Coronary artery (tissue), 2 donors: ENCODE data around the gene SYNE3.

Source experiments
- DNase-seq: peaks from one replicate; pipeline ENCODE4 v3.0.0-alpha.2; 2017; ENCODE audit warnings: low spot score
- H3K27ac ChIP-seq, 2 donors: fragments of 200-600 bp; sonication (generic); one replicate each; pipeline ENCODE4 v1.5.1; 2016 to 2019
- H3K4me3 ChIP-seq: fragments of 200-600 bp; sonication (generic); 2 replicates; pipeline ENCODE4 v1.5.1; 2016; ENCODE audit warnings: mild to moderate bottlenecking, moderate library complexity
- TF ChIP-seq, protein P1 (sequence below): fragments of 200-600 bp; sonication (generic); IDR thresholded peaks from one replicate; pipeline ENCODE4 v1.5.1; 2019; ENCODE audit warnings: antibody characterized with exemption

The SYNE3 gene, protein sequence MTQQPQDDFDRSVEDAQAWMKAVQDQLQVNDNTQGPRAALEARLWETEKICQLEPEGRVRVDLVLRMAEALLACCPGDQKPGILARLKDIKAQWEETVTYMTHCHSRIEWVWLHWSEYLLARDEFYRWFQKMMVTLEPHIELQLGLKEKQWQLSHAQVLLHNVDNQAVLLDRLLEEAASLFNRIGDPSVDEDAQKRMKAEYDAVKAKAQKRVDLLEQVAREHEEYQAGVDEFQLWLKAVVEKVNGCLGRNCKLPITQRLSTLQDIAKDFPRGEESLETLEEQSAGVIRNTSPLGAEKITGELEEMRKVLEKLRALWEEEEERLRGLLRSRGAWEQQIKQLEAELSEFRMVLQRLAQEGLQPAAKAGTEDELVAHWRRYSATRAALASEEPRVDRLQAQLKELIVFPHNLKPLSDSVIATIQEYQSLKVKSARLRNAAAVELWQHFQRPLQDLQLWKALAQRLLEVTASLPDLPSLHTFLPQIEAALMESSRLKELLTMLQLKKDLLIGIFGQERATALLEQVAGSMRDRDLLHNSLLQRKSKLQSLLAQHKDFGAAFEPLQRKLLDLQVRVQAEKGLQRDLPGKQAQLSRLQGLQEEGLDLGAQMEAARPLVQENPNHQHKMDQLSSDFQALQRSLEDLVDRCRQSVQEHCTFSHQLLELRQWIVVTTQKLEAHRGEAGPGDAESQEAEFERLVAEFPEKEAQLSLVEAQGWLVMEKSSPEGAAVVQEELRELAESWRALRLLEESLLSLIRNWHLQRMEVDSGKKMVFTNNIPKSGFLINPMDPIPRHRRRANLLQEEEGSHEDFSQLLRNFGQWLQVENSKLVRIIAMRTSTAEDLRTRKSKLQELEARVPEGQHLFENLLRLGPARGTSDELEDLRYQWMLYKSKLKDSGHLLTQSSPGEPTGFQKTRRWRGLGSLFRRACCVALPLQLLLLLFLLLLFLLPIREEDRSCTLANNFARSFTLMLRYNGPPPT

DNA sequence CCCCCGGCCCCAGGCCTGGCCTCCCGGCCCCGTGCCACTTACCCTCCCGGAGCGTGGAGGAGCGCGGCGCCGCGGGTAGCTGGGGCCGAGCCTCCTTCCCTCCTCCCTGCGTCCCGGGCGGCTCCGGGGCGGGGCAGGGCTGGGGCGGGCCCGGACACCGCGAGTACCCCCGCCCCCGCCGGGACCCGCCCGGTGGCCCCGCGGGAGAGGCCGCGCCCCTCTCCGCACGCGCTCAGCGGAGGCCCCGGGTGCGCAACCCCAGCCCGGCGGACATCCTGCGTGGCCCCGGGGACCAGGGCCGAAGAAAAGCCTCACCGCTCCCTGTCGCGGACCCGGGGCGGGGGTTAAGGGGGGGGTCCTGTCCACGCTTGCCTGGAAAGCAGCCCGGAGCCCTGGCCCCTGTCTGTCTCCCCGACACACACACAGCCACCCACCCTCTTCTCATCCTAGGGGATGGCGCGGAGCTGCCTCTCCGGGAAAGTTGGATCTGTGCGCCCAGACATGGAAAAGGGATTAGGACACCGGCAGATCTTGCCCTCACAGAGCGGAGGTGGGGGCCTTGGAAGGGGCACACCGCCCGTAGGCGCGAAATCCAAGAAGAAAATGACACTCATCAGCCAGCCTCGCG lies at the start of gene SYNE3:
Gene SYNE3, minus strand, starts transcription at position 97 of the 628 bp plus-strand sequence. CDS start 40,829 bp downstream, outside the sequence.
- TF ChIP-seq, protein P1, sequence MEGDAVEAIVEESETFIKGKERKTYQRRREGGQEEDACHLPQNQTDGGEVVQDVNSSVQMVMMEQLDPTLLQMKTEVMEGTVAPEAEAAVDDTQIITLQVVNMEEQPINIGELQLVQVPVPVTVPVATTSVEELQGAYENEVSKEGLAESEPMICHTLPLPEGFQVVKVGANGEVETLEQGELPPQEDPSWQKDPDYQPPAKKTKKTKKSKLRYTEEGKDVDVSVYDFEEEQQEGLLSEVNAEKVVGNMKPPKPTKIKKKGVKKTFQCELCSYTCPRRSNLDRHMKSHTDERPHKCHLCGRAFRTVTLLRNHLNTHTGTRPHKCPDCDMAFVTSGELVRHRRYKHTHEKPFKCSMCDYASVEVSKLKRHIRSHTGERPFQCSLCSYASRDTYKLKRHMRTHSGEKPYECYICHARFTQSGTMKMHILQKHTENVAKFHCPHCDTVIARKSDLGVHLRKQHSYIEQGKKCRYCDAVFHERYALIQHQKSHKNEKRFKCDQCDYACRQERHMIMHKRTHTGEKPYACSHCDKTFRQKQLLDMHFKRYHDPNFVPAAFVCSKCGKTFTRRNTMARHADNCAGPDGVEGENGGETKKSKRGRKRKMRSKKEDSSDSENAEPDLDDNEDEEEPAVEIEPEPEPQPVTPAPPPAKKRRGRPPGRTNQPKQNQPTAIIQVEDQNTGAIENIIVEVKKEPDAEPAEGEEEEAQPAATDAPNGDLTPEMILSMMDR = no peak
- peak within 1 kb of the TSS; percentile 89 to 97 for H3K27ac ChIP-seq
- peak within 1 kb of the TSS; percentile 84 for H3K4me3 ChIP-seq
- peak; percentile 81 for DNase-seq

DNA sequence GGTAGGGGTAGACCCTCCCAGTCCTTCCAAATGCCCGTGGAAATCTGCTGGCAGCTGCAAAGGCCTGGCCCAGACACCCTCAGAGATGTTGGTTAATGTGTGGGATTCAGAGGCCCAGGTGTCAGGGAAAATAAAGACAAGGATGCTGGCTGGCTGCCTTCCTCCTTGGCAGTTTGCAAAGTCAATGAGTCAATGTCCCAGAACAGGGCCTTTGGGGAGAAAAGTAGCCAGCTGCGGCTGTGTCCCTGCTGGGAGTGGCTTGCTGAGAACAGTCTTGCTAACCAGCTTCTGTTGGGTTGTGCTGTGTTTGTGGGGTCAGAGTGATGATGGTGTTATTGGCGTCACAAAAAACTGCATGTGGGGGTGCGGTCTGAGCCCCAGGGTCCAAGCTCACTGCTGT lies 47.6 kb upstream of the SYNE3 start:
- TF ChIP-seq, protein P1 = no peak
- no peak overlapping the region for H3K4me3 ChIP-seq
- H3K27ac ChIP-seq = no peak overlapping the region
- DNase-seq = no peak

DNA sequence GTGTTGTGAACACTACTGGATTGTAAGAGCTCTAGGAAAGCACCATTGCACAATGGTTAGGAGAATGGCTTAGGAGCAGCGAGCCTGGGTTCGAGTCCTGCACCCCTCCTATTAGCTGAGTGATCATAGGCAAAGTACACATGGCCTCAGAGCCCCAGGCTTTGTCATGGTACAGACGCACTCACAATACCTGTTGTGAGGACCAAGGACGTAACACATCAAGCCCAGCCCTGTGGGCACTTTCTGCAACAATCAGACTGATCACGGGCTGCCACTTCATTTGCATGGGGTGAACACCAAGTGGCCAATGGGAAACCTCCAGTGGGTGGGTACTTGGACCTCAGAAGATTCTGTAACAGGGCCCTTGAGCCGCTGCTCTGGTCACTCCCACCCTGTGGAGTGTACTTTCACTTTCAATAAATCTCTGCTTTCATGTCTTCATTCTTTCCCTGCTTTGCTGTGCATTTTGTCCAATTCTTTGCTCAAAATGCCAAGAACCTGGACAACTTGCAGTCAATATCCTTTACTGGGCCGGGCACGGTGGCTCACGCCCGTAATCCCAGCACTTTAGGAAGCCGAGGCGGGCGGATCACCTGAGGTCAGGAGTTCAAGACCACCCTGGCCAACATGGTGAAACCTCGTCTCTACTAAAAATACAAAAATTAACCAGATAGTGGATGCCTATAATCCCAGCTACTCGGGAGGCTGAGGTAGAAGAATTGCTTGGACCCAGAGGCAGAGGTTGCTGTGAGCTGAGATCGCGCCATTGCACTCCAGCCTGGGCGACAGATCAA lies 46.6 kb upstream of the SYNE3 start:
- TF ChIP-seq, protein P1 = no peak
- DNase-seq = no peak
- Histone ChIP-seq H3K4me3 (peak overlapping the region; percentile 61), H3K27ac (no peak overlapping the region)

DNA sequence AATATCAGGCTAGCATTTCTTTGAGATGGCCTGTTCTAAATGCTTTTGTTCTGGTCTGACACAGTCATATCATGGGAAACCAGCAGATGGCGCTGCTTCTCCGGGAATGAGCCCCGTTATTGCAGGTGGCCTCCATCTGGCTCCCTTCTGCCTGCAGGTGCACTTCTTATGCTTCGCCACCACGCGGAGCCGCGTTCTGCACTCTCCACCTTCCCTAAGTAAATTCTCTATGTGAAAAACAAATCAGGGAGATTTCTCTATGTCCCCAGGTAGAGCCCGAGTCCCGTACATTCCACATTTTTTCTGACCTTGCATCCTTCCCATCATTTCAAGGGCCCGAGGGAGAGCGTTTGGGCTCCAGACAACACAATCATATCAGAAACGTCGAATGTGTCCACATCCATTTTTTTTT lies 44.6 kb upstream of the SYNE3 start:
- TF ChIP-seq, protein P1 = peak; percentile 79
- Histone ChIP-seq H3K4me3 (no peak overlapping the region), H3K27ac (no peak overlapping the region)
- DNase-seq = no peak

DNA sequence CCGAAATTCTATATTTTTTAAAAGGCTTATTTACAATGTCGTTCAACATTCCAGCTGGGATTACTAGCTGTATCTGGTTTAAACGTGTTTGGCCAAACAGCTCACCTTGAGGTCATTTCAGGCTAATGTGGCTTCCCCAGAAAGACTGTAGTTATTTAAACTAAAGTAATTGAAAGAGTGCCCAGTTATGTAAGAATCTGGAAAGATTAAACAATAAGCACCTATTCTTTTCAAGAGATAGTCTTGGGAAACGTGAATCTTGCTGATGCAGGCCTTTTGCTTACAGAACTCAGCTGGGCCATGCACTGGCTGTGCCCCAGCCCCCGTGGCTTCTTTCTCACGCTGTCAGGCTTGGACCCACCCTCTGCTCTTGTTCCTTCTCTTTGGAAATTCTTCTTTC lies 42.8 kb upstream of the SYNE3 start:
- TF ChIP-seq, protein P1 = no peak

DNA sequence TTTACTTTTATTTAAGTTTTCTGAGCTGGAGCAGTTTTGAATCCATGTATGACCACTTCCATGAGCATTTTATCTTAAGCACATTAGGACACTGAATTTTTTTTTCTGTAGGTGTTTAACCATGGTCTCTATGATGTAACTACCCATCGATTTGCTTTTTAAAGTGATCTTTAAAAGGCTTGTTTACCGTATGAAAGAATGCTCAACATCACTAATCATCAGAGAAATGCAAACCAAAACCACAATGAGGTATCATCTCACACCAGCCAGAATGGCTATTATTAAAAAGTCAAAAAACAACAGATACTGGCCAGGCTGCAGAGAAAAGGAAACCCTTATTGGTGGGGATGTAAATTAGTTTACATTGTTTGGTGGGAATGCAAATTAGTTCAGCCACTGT lies 41.4 kb upstream of the SYNE3 start:
- Histone ChIP-seq H3K27ac (no peak overlapping the region), H3K4me3 (no peak overlapping the region)

More for the DNA sequence above, 42.8 kb upstream of the SYNE3 start:
- H3K4me3 ChIP-seq = no peak overlapping the region
- no peak overlapping the region for H3K27ac ChIP-seq
- no peak for DNase-seq

More for the DNA sequence above, 41.4 kb upstream of the SYNE3 start:
- TF ChIP-seq, protein P1 = no peak
- no peak for DNase-seq
